ENCODE results near the gene ZCCHC9. TPM values are rescaled to one million over a fixed set of nuclear protein-coding genes. Genes with fewer than 3 reads are reported as not detected.
"Not testable (repeated sequence)": the region's sequence is repeated elsewhere in the genome, so short reads cannot be mapped to it uniquely, and the experiment has no call there.

Gene ZCCHC9, protein sequence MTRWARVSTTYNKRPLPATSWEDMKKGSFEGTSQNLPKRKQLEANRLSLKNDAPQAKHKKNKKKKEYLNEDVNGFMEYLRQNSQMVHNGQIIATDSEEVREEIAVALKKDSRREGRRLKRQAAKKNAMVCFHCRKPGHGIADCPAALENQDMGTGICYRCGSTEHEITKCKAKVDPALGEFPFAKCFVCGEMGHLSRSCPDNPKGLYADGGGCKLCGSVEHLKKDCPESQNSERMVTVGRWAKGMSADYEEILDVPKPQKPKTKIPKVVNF
- total RNA-seq (10 to 100 TPM; 25.2 to 26.1 TPM), polyA plus RNA-seq (10 to 100 TPM; 20.0 to 25.2 TPM)

DNA sequence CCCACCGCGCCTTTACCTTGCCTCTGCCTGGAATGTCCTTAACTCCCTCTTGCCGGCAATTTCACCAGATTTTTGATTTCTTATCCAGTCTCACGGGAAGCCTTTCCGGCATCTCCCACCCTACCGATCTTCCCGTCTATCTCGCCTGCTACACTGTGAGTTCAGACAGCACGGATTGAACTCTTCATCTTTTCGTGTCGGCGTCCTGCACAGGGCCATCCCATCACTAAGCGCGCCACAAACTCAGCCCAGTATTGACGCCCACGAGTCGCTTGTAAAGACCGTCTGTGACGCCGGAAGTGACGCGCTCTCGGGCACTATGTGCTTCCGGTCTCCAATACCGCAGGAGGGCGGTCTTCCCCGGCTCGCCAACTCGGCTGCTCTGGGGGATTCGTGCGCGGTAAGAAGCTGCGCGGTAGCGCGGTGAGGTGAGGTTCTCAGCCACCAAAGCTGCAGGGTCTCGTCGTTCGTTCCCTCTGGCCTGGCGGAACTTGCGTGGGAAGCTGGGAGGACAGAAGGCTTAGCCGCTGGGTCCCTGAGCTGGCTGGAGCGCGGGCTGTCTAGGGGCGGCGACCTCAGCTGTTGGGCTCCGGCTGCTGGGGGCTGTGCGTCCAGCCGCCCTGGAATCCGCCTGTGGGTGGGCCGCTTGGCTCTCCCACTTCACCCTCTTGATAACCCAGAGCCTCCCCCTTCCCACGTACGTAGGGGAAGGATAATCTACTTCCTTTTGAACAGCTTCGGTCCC is at the start of gene ZCCHC9:
Gene ZCCHC9, plus strand, starts transcription at position 317 of the 745 bp plus-strand sequence. CDS start 3,171 bp downstream, outside the sequence.
- intact Hi-C loops (cut with micrococcal nuclease): loop anchor here (1.0 to 10.0 kb wide), 7 partner anchors 339 to 1687 kb away; partner anchors contain the start of genes ATG10, FAM151B, RASGRF2 and RPS23
- peak within 1 kb of the TSS; percentile 98 to 99 for H3K4me3 ChIP-seq (ENCODE audit: low read length in 2 of 2)
- CTCF ChIA-PET (ENCODE audit: partially characterized antibody): interaction anchor here (0.9 to 2.6 kb wide), 10 partner anchors 8 to 767 kb away, joined by 3 to 10 read pairs (median 4); partner anchors contain the start of gene SSBP2

GRCh38 chr5:81251922-81252321 is 49.5 kb upstream of the ZCCHC9 start:
- H3K9me3 ChIP-seq (ENCODE audit: control insufficient read depth in 1 of 2, low read length in 2 of 2): no peaks in the 10 kb centered on the region
- no peaks in the 10 kb centered on the region for H3K4me1 ChIP-seq (ENCODE audit: insufficient read depth, low read length)
- no peak overlapping the region for H3K4me3 Mint-ChIP-seq
- no peaks in the 10 kb centered on the region for H3K27me3 ChIP-seq (ENCODE audit: insufficient read depth, low read length)
- H3K9me3 Mint-ChIP-seq: peaks cover 0 to 3% (median 0%) of the 10 kb centered on the region in 8 donors
- H3K27me3 Mint-ChIP-seq: no peaks in the 10 kb centered on the region
- ChIA-PET POLR2A (ENCODE audit: partially characterized antibody) (no interaction called here), CTCF (ENCODE audit: partially characterized antibody) (no interaction called here)
- intact Hi-C loops (cut with micrococcal nuclease): no loop called here
- no peak overlapping the region for H3K27ac Mint-ChIP-seq
- H3K4me3 ChIP-seq (ENCODE audit: low read length in 2 of 2): no peak overlapping the region
- H3K36me3 ChIP-seq (ENCODE audit: insufficient read depth, low read length): no peaks in the 10 kb centered on the region
- no peak overlapping the region for H3K27ac ChIP-seq (ENCODE audit: low read depth, low read length)
- no peaks in the 10 kb centered on the region for H3K4me1 Mint-ChIP-seq
- no peak for DNase-seq
- H3K36me3 Mint-ChIP-seq: peaks cover 3 to 17% of the 10 kb centered on the region in 2 donors

More for the DNA sequence above, at the start of gene ZCCHC9:
- DNase-seq: peak; percentile 90 to 94 (median 92)
- Mint-ChIP-seq H3K27me3 (no peaks in the 10 kb centered on the region), H3K27ac (peak within 1 kb of the TSS; percentile 87 to 99 (median 97)), H3K36me3 (peaks cover 6 to 20% of the 10 kb centered on the region in 2 donors), H3K4me3 (peak within 1 kb of the TSS; percentile 91 to 99 (median 94)), H3K4me1 (peaks cover 30 to 67% (median 49%) of the 10 kb centered on the region in 4 donors), H3K9me3 (no peaks in the 10 kb centered on the region)
- Histone ChIP-seq H3K4me1 (ENCODE audit: insufficient read depth, low read length) (peaks cover 30% of the 10 kb centered on the region), H3K27ac (ENCODE audit: low read depth, low read length) (peak within 1 kb of the TSS; percentile 83), H3K36me3 (ENCODE audit: insufficient read depth, low read length) (no peaks in the 10 kb centered on the region), H3K27me3 (ENCODE audit: insufficient read depth, low read length) (no peaks in the 10 kb centered on the region), H3K9me3 (ENCODE audit: control insufficient read depth in 1 of 2, low read length in 2 of 2) (no peaks in the 10 kb centered on the region)
- POLR2A ChIA-PET (ENCODE audit: partially characterized antibody): interaction anchor here (0.5 to 2.5 kb wide), 12 partner anchors 10 to 1689 kb away, joined by 3 to 14 read pairs (median 3); partner anchors contain the start of genes ATG10, DHFR, RPS23 and SSBP2

GRCh38 chr5:81252904-81253303 is 48.5 kb upstream of the ZCCHC9 start:
- ChIA-PET POLR2A (ENCODE audit: partially characterized antibody) (no interaction called here), CTCF (ENCODE audit: partially characterized antibody) (no interaction called here)
- Mint-ChIP-seq H3K36me3 (peaks cover 7 to 24% of the 10 kb centered on the region in 2 donors), H3K9me3 (peaks cover 0 to 3% (median 0%) of the 10 kb centered on the region in 8 donors), H3K4me3 (no peak overlapping the region), H3K27ac (no peak overlapping the region), H3K27me3 (no peaks in the 10 kb centered on the region), H3K4me1 (no peaks in the 10 kb centered on the region)
- Histone ChIP-seq H3K4me1 (ENCODE audit: insufficient read depth, low read length) (no peaks in the 10 kb centered on the region), H3K36me3 (ENCODE audit: insufficient read depth, low read length) (no peaks in the 10 kb centered on the region), H3K27me3 (ENCODE audit: insufficient read depth, low read length) (no peaks in the 10 kb centered on the region), H3K27ac (ENCODE audit: low read depth, low read length) (no peak overlapping the region), H3K4me3 (ENCODE audit: low read length in 2 of 2) (no peak overlapping the region), H3K9me3 (ENCODE audit: control insufficient read depth in 1 of 2, low read length in 2 of 2) (no peaks in the 10 kb centered on the region)
- intact Hi-C loops (cut with micrococcal nuclease): no loop called here
- no peak for DNase-seq

- ChIA-PET POLR2A (ENCODE audit: partially characterized antibody) (no interaction called here), CTCF (ENCODE audit: partially characterized antibody) (no interaction called here)
- peaks cover 0 to 3% (median 0%) of the 10 kb centered on the region in 8 donors for H3K9me3 Mint-ChIP-seq
- H3K36me3 Mint-ChIP-seq: peaks cover 9 to 24% of the 10 kb centered on the region in 2 donors
- H3K4me3 ChIP-seq (ENCODE audit: low read length in 2 of 2): no peak overlapping the region
- no peaks in the 10 kb centered on the region for H3K4me1 ChIP-seq (ENCODE audit: insufficient read depth, low read length)
- H3K27me3 ChIP-seq (ENCODE audit: insufficient read depth, low read length): no peaks in the 10 kb centered on the region
- no peak overlapping the region for H3K27ac ChIP-seq (ENCODE audit: low read depth, low read length)
- no peaks in the 10 kb centered on the region for H3K27me3 Mint-ChIP-seq
- H3K27ac Mint-ChIP-seq: no peak overlapping the region
- no peaks in the 10 kb centered on the region for H3K36me3 ChIP-seq (ENCODE audit: insufficient read depth, low read length)
- H3K4me1 Mint-ChIP-seq: no peaks in the 10 kb centered on the region
- DNase-seq: no peak
- intact Hi-C loops (cut with micrococcal nuclease): no loop called here
- no peak overlapping the region for H3K4me3 Mint-ChIP-seq
- no peaks in the 10 kb centered on the region for H3K9me3 ChIP-seq (ENCODE audit: control insufficient read depth in 1 of 2, low read length in 2 of 2)
Measured at GRCh38 chr5:81253875-81254274, 47.5 kb upstream of the ZCCHC9 start.

- Mint-ChIP-seq H3K27me3 (no peaks in the 10 kb centered on the region), H3K4me1 (no peaks in the 10 kb centered on the region), H3K36me3 (peaks cover 16 to 31% of the 10 kb centered on the region in 2 donors), H3K4me3 (no peak overlapping the region), H3K9me3 (peaks cover 0 to 5% (median 5%) of the 10 kb centered on the region in 8 donors), H3K27ac (no peak overlapping the region)
- ChIA-PET POLR2A (ENCODE audit: partially characterized antibody) (interaction anchor here (0.7 kb wide), 1 partner anchor 80 kb away, joined by 3 read pairs; no protein-coding TSS in a partner anchor), CTCF (ENCODE audit: partially characterized antibody) (no interaction called here)
- no peaks in the 10 kb centered on the region for H3K36me3 ChIP-seq (ENCODE audit: insufficient read depth, low read length)
- H3K27ac ChIP-seq (ENCODE audit: low read depth, low read length): no peak overlapping the region
- H3K27me3 ChIP-seq (ENCODE audit: insufficient read depth, low read length): no peaks in the 10 kb centered on the region
- no peaks in the 10 kb centered on the region for H3K4me1 ChIP-seq (ENCODE audit: insufficient read depth, low read length)
- no peak overlapping the region for H3K4me3 ChIP-seq (ENCODE audit: low read length in 2 of 2)
- DNase-seq: no peak
- H3K9me3 ChIP-seq (ENCODE audit: control insufficient read depth in 1 of 2, low read length in 2 of 2): no peaks in the 10 kb centered on the region
- intact Hi-C loops (cut with micrococcal nuclease): no loop called here
Measured at GRCh38 chr5:81254886-81255559, 46.4 kb upstream of the ZCCHC9 start.

DNA sequence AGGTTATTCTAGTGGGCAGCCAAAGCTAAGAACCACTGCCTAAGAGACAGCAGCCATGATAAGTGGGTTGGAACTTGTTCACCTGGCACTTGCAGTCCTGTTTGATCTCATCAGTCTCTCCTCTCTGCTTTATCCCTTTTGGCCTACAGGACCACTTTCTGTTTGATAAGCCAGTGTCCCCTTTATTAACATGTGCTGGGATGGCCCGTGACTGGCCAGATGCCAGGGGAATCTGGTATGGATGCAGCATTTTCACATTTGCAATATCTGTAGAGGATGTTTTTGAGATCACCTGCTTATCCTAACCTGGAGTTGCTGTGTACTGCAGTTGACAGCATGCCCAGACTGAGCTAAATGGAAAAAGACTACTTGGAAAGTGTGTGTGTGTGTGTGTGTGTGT is 44.6 kb upstream of the ZCCHC9 start:
- peaks cover 0 to 22% (median 14%) of the 10 kb centered on the region in 8 donors for H3K9me3 Mint-ChIP-seq
- no peaks in the 10 kb centered on the region for H3K27me3 Mint-ChIP-seq
- POLR2A ChIA-PET (ENCODE audit: partially characterized antibody): no interaction called here
- H3K4me1 Mint-ChIP-seq: no peaks in the 10 kb centered on the region
- H3K4me3 Mint-ChIP-seq: no peak overlapping the region
- Histone ChIP-seq H3K4me3 (ENCODE audit: low read length in 2 of 2) (no peak overlapping the region), H3K36me3 (ENCODE audit: insufficient read depth, low read length) (no peaks in the 10 kb centered on the region), H3K4me1 (ENCODE audit: insufficient read depth, low read length) (no peaks in the 10 kb centered on the region), H3K9me3 (ENCODE audit: control insufficient read depth in 1 of 2, low read length in 2 of 2) (no peaks in the 10 kb centered on the region), H3K27me3 (ENCODE audit: insufficient read depth, low read length) (no peaks in the 10 kb centered on the region), H3K27ac (ENCODE audit: low read depth, low read length) (no peak overlapping the region)
- intact Hi-C loops (cut with micrococcal nuclease): no loop called here
- no peak for DNase-seq
- H3K27ac Mint-ChIP-seq: no peak overlapping the region
- CTCF ChIA-PET (ENCODE audit: partially characterized antibody): no interaction called here
- peaks cover 28 to 47% of the 10 kb centered on the region in 2 donors for H3K36me3 Mint-ChIP-seq

DNA sequence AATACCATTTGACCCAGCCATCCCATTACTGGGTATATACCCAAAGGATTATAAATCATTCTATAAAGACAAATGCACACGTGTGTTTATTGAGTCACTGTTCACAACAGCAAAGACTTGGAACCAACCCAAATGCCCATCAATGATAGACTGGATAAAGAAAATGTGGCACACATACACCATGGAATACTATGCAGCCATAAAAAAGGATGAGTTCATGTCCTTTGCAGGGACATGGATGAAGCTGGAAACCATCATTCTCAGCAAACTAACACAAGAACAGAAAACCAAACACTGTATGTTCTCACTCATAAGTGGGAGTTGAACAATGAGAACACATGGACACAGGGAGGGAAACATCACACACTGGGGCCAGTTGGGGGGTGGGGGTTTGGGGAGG is 38.6 kb upstream of the ZCCHC9 start:
- H3K36me3 ChIP-seq (ENCODE audit: insufficient read depth, low read length); H3K27ac Mint-ChIP-seq; H3K4me1 Mint-ChIP-seq; H3K27ac ChIP-seq (ENCODE audit: low read depth, low read length); intact Hi-C loops (cut with micrococcal nuclease); H3K9me3 ChIP-seq (ENCODE audit: control insufficient read depth in 1 of 2, low read length in 2 of 2); H3K4me3 ChIP-seq (ENCODE audit: low read length in 2 of 2); H3K4me3 Mint-ChIP-seq; H3K27me3 Mint-ChIP-seq; CTCF ChIA-PET (ENCODE audit: partially characterized antibody); POLR2A ChIA-PET (ENCODE audit: partially characterized antibody); DNase-seq; H3K4me1 ChIP-seq (ENCODE audit: insufficient read depth, low read length); H3K27me3 ChIP-seq (ENCODE audit: insufficient read depth, low read length): not testable (repeated sequence)
- peaks cover 48 to 56% of the 10 kb centered on the region in 2 donors for H3K36me3 Mint-ChIP-seq
- peaks cover 0 to 43% (median 30%) of the 10 kb centered on the region in 8 donors for H3K9me3 Mint-ChIP-seq

Measured in CD4-positive, alpha-beta memory T cell (primary cell).